ENCODE results near the gene ROBO2.

ROBO2 gene

DNA sequence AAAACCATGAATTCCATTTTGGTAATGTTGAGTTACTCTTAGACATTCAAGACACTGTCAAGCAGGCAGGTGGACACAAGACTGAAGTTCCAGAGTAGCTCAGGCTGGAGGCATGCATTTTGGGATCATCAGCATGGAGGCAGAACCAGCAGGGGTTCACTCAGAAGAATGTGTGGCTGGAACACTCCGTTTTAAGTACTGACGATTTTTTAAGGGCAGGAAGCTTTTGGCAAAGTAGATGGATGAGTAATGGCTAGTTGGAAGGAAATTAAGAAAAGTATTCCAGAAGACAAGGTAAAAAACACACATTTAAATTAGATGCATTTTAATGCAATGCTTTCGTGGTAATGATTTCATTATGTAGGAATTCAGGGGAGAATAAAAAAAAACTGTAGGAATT lies 420.4 kb downstream of the ROBO2 start:
- no peak overlapping the region for H3K4me3 ChIP-seq (replicated peaks; ENCODE audit: insufficient read depth, low read length)
- DNase-seq (ENCODE audit: low read depth in 1 of 2, low spot score in 1 of 2), result no peak
- H3K27ac ChIP-seq (replicated peaks), result no peak overlapping the region
- no peaks in the 10 kb centered on the region for H3K27me3 ChIP-seq (ENCODE audit: insufficient read depth, poor library complexity, severe bottlenecking)
- TF ChIP-seq GABPA (IDR thresholded peaks at IDR 0.05; ENCODE audit: low read depth), result no peak
- TF ChIP-seq REST (IDR thresholded peaks at IDR 0.05; ENCODE audit: insufficient replicate concordance, low read depth), result no peak
- TF ChIP-seq, protein P1, sequence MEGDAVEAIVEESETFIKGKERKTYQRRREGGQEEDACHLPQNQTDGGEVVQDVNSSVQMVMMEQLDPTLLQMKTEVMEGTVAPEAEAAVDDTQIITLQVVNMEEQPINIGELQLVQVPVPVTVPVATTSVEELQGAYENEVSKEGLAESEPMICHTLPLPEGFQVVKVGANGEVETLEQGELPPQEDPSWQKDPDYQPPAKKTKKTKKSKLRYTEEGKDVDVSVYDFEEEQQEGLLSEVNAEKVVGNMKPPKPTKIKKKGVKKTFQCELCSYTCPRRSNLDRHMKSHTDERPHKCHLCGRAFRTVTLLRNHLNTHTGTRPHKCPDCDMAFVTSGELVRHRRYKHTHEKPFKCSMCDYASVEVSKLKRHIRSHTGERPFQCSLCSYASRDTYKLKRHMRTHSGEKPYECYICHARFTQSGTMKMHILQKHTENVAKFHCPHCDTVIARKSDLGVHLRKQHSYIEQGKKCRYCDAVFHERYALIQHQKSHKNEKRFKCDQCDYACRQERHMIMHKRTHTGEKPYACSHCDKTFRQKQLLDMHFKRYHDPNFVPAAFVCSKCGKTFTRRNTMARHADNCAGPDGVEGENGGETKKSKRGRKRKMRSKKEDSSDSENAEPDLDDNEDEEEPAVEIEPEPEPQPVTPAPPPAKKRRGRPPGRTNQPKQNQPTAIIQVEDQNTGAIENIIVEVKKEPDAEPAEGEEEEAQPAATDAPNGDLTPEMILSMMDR (IDR thresholded peaks at IDR 0.05; ENCODE audit: insufficient read depth, low read length), result no peak
- no peak for TF ChIP-seq POLR2AphosphoS5 (IDR thresholded peaks at IDR 0.05; ENCODE audit: low read depth)
- no peak for TF ChIP-seq SPI1 (IDR thresholded peaks at IDR 0.05; ENCODE audit: borderline replicate concordance, low read depth)

- DNase-seq (ENCODE audit: low read depth in 1 of 2, low spot score in 1 of 2), result no peak
- H3K4me3 ChIP-seq (replicated peaks; ENCODE audit: insufficient read depth, low read length), result no peak overlapping the region
- H3K27ac ChIP-seq (replicated peaks), result no peak overlapping the region
- no peaks in the 10 kb centered on the region for H3K27me3 ChIP-seq (ENCODE audit: insufficient read depth, poor library complexity, severe bottlenecking)
- TF ChIP-seq, protein P1 (IDR thresholded peaks at IDR 0.05; ENCODE audit: insufficient read depth, low read length), result no peak
- no peak for TF ChIP-seq REST (IDR thresholded peaks at IDR 0.05; ENCODE audit: insufficient replicate concordance, low read depth)
- TF ChIP-seq SPI1 (IDR thresholded peaks at IDR 0.05; ENCODE audit: borderline replicate concordance, low read depth), result no peak
- TF ChIP-seq GABPA (IDR thresholded peaks at IDR 0.05; ENCODE audit: low read depth), result no peak
- no peak for TF ChIP-seq POLR2AphosphoS5 (IDR thresholded peaks at IDR 0.05; ENCODE audit: low read depth)
Observed at GRCh38 chr3:77462951-77463350, 423.1 kb downstream of the ROBO2 start.

DNA sequence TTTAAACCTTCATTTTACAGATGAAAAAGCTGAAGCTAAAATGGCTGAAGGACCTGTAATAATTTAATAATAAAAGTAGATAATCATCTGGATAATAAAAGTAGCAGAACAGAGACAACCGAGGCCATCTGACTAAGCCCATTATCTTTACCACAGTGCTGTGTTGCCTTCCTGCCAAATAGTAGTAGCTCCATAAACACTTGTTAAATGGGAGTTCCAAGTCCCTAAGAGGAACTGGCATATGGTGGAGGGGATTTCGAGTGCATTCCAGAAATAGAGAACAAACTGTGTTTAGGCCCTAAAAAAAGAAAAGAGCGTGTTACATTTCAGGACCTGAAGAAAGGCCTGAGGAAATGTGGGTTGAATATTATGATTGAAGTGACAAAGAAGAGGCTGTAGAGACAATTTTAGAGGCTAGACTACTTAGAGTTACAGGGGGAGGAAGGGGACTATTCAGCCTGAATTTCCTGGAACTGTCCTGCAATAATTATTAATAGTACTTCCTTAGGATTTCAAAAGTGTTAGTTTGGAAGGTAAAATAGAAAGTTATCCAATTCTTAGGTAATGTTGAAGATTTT lies 424.3 kb downstream of the ROBO2 start:
- no peak for TF ChIP-seq POLR2AphosphoS5 (IDR thresholded peaks at IDR 0.05; ENCODE audit: low read depth)
- TF ChIP-seq, protein P1 (IDR thresholded peaks at IDR 0.05; ENCODE audit: insufficient read depth, low read length), result no peak
- TF ChIP-seq GABPA (IDR thresholded peaks at IDR 0.05; ENCODE audit: low read depth), result no peak
- no peak overlapping the region for H3K27ac ChIP-seq (replicated peaks)
- DNase-seq (ENCODE audit: low read depth in 1 of 2, low spot score in 1 of 2), result no peak
- no peaks in the 10 kb centered on the region for H3K27me3 ChIP-seq (ENCODE audit: insufficient read depth, poor library complexity, severe bottlenecking)
- H3K4me3 ChIP-seq (replicated peaks; ENCODE audit: insufficient read depth, low read length), result no peak overlapping the region

DNA sequence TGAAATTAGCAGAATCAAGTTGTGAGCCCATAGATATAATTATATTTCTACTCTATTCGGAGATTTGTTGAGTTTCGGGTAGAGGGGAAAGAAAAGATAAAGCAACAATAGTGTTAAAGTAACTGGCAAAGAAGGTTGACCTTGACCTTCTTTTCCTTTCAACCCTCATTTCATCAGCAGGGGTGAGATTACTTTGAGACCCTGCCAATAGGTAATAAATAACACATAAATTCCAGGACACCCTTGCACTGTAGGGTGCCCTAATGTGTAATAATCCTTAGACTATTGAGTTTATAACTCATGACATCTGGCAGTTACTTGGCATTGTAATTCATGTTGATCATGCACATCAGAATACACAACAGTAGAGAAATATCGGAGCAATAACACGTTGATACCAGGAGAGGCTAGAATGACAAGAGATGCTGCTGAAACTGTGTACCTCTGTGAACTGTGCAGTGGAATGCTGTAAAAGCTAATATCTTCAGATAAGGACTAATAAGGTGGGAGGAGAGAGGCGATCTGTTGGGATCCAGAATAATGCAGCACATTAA lies 426.7 kb downstream of the ROBO2 start:
- Histone ChIP-seq H3K27me3 (ENCODE audit: insufficient read depth, poor library complexity, severe bottlenecking) (no peaks in the 10 kb centered on the region), H3K4me3 (replicated peaks; ENCODE audit: insufficient read depth, low read length) (no peak overlapping the region), H3K27ac (replicated peaks) (no peak overlapping the region)
- TF ChIP-seq GABPA (IDR thresholded peaks at IDR 0.05; ENCODE audit: low read depth) (no peak), POLR2AphosphoS5 (IDR thresholded peaks at IDR 0.05; ENCODE audit: low read depth) (no peak), REST (IDR thresholded peaks at IDR 0.05; ENCODE audit: insufficient replicate concordance, low read depth) (no peak), SPI1 (IDR thresholded peaks at IDR 0.05; ENCODE audit: borderline replicate concordance, low read depth) (no peak)
- TF ChIP-seq, protein P1 (IDR thresholded peaks at IDR 0.05; ENCODE audit: insufficient read depth, low read length), result no peak
- DNase-seq (ENCODE audit: low read depth in 1 of 2, low spot score in 1 of 2), result no peak
